SU-DHL-6 (cell line): ENCODE data around the gene SPATS1.
"Not testable (repeated sequence)": the region's sequence is repeated elsewhere in the genome, so short reads cannot be mapped to it uniquely, and the experiment has no call there.

ENCODE experiments used
- H2AFZ ChIP-seq: fragments of 200-600 bp; sonication (generic); 2 replicates; pipeline ENCODE4 v1.6.1; 2014; ENCODE audit warnings: low read depth, mild to moderate bottlenecking, moderate library complexity, mixed read lengths, antibody characterized with exemption, low read length; ENCODE audit not compliant: severe bottlenecking
- H3F3A ChIP-seq: fragments of 200-600 bp; shearing (Covaris generic); 2 replicates; pipeline ENCODE4 v1.6.0; 2016; ENCODE audit warnings: antibody characterized with exemption, mild to moderate bottlenecking; ENCODE audit not compliant: insufficient read depth
- H3K27ac ChIP-seq: fragments of 200-600 bp; sonication (generic); 2 replicates; pipeline ENCODE4 v1.5.1; 2016; ENCODE audit warnings: low read depth, mild to moderate bottlenecking, low read length, moderate library complexity, mixed read lengths
- H3K27me3 ChIP-seq: fragments of 200-600 bp; sonication (generic), shearing (Covaris generic); 2 replicates; pipeline ENCODE4 v1.6.0; 2014; ENCODE audit warnings: mild to moderate bottlenecking, low read length
- H3K36me3 ChIP-seq: fragments of 200-600 bp; sonication (generic); 2 replicates; pipeline ENCODE4 v1.6.1; 2014; ENCODE audit warnings: mild to moderate bottlenecking, low read length, mixed read lengths
- H3K4me2 ChIP-seq: fragments of 300-600, 200-600 bp; shearing (Covaris generic), sonication (generic); 2 replicates; pipeline ENCODE4 v1.6.0; 2014; ENCODE audit warnings: low read length, low read depth, mild to moderate bottlenecking; ENCODE audit not compliant: poor library complexity, severe bottlenecking
- H3K4me3 ChIP-seq: fragments of 200-600 bp; sonication (generic); 2 replicates; pipeline ENCODE4 v1.5.1; 2014; ENCODE audit warnings: antibody characterized with exemption, low read length, mild to moderate bottlenecking, mixed read lengths; ENCODE audit not compliant: insufficient read depth, poor library complexity, severe bottlenecking
- H3K79me2 ChIP-seq: fragments of 200-600 bp; sonication (generic); 2 replicates; pipeline ENCODE4 v1.6.1; 2014; ENCODE audit warnings: mild to moderate bottlenecking, low read length, moderate library complexity; ENCODE audit not compliant: insufficient read depth
- H3K9ac ChIP-seq: fragments of 200-600 bp; sonication (generic); 2 replicates; pipeline ENCODE4 v1.7.0; 2014; ENCODE audit warnings: mild to moderate bottlenecking, low read length
- H3K9me2 ChIP-seq: fragments of 200-600 bp; sonication (generic); replicated peaks from 2 replicates; pipeline ENCODE4 v1.6.1; 2014; ENCODE audit warnings: low read length; ENCODE audit not compliant: insufficient read depth
- H3K9me3 ChIP-seq: fragments of 200-600 bp; sonication (generic); 2 replicates; pipeline ENCODE4 v1.6.1; 2014; ENCODE audit warnings: low read length, mixed read lengths; ENCODE audit not compliant: insufficient read depth
- H4K20me1 ChIP-seq: fragments of 200-600 bp; sonication (generic); 2 replicates; pipeline ENCODE4 v1.6.1; 2014; ENCODE audit warnings: low read depth, mild to moderate bottlenecking, antibody characterized with exemption, low read length, moderate library complexity, mixed read lengths
- CTCF ChIP-seq: fragments of 200-600 bp; sonication (generic); IDR thresholded peaks from one replicate; pipeline ENCODE4 v1.5.1; 2017; ENCODE audit warnings: antibody characterized with exemption, mild to moderate bottlenecking, low read length, moderate library complexity; ENCODE audit not compliant: insufficient read depth, poor library complexity, severe bottlenecking
- EZH2phosphoT487 ChIP-seq: fragments of 200-600 bp; sonication (generic), shearing (Covaris generic); conservative IDR thresholded peaks from 2 replicates; pipeline ENCODE4 v1.6.1; 2018; ENCODE audit warnings: mild to moderate bottlenecking, antibody characterized with exemption, low read length, moderate library complexity, mixed read lengths

The SPATS1 gene

GRCh38 chr6:44339763-44340625, 2.5 kb upstream of the SPATS1 start:
- H3K27me3 ChIP-seq = no peaks in the 10 kb centered on the region; the same call in 1 of the 2 replicates

DNA sequence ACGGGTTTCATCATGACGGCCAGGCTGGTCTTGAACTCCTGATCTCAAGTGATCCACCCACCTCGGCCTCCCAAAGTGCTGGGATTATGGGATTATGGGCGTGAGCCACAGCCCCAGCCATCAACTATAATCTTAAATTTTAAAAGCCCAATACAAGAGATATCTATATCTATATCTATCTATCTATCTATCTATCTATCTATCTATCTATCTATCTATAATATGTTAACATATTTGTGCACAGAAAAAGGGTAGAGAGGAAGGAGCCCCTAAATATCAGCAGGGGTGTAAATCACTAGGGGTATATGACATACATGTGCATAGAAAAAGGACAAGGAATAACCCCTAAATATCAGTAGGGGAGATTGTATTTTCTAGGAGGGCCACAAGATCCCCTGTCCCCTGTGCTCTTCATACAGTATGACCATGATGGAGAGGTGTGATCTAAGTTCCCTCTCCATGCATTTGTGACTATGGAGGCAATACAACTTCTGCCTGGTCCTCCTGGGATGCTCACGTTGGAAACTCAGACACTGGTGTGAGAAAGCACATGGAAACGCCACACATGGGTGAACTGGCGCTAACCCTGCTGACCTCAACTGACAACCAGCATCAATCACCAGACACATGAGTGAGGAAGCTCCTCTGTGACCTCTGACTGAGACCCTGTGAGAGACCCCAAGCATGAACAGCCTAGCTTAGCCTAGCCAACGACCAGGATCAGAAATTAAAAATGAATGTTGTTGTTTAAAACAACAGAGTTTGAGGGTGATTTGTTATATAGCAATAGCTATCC, 1.2 kb upstream of the SPATS1 start:
- Histone ChIP-seq H3K9me3 (no peaks in the 10 kb centered on the region), H3K79me2 (no peaks in the 10 kb centered on the region), H4K20me1 (no peaks in the 10 kb centered on the region), H3K9ac (no peak overlapping the region), H3K27ac (no peak overlapping the region), H3K4me2 (no peak overlapping the region), H3K4me3 (no peak overlapping the region), H2AFZ (no peak overlapping the region), H3F3A (no peaks in the 10 kb centered on the region), H3K9me2 (no peaks in the 10 kb centered on the region), H3K27me3 (no peaks in the 10 kb centered on the region; the same call in 1 of the 2 replicates), H3K36me3 (no peaks in the 10 kb centered on the region)
- TF ChIP-seq CTCF = no peak
- no peak for TF ChIP-seq EZH2phosphoT487

More at GRCh38 chr6:44339763-44340625, 2.5 kb upstream of the SPATS1 start:
- Histone ChIP-seq H4K20me1 (no peaks in the 10 kb centered on the region), H3K9me2 (no peaks in the 10 kb centered on the region), H3K4me3 (no peak overlapping the region), H3K9ac (no peak overlapping the region), H2AFZ (no peak overlapping the region), H3K27ac (no peak overlapping the region), H3K79me2 (no peaks in the 10 kb centered on the region), H3K36me3 (no peaks in the 10 kb centered on the region), H3K4me2 (no peak overlapping the region), H3F3A (no peaks in the 10 kb centered on the region), H3K9me3 (no peaks in the 10 kb centered on the region)
- TF ChIP-seq EZH2phosphoT487 (no peak), CTCF (no peak)

DNA sequence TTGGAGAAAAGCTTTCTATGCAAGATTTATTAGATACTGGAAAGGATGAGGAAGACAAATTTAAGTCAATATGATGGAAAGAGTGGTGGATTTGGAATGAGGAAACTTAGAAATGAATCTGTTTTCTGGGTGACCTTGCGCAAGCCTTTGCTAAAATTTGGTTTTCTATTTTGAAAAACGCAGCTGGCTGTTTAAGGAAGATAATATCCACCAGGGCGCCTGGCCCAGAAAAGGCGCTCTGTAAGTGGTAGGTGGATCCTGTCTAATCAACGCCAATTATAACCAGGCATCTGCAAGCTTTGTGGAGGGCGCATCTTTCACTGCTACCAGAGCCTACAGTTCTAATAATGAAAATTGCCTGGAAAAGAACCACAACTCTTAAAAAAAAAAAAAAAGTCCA, 398 bp upstream of the SPATS1 start:
- Histone ChIP-seq H2AFZ (no peak overlapping the region), H3K79me2 (no peaks in the 10 kb centered on the region), H3K4me3 (no peak overlapping the region), H3K9me3 (no peaks in the 10 kb centered on the region), H3F3A (no peaks in the 10 kb centered on the region), H3K36me3 (no peaks in the 10 kb centered on the region), H4K20me1 (no peaks in the 10 kb centered on the region), H3K27me3 (no peaks in the 10 kb centered on the region; the same call in 1 of the 2 replicates), H3K27ac (no peak overlapping the region), H3K9ac (no peak overlapping the region), H3K9me2 (no peaks in the 10 kb centered on the region), H3K4me2 (no peak overlapping the region)
- no peak for TF ChIP-seq EZH2phosphoT487
- TF ChIP-seq CTCF = no peak

DNA sequence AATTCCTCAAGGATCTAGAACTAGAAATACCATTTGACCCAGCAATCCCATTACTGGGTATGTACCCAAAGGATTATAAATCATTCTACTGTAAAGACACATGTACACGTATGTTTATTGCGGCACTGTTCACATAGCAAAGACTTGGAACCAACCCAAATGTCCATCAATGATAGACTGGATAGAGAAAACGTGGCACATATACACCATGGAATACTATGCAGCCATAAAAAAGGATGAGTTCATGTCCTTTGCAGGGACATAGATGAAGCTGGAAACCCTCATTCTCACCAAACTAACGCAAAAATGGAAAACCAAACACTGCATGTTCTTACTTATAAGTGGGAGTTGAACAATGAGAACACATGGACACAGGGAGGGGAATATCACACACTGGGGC, 4.4 kb downstream of the SPATS1 start:
- H3K36me3 ChIP-seq, H3K27me3 ChIP-seq, H3F3A ChIP-seq, H4K20me1 ChIP-seq, H3K4me2 ChIP-seq, H3K79me2 ChIP-seq, H3K4me3 ChIP-seq, H3K9ac ChIP-seq, H3K9me3 ChIP-seq, H3K27ac ChIP-seq, H2AFZ ChIP-seq, H3K9me2 ChIP-seq: not testable (repeated sequence)
